Stomach (tissue), 9 donors: ENCODE measurements around the gene SLC6A18. TPM values are rescaled to one million over a fixed set of nuclear protein-coding genes. Genes with fewer than 3 reads are reported as not detected.

Experiments used
- DNase-seq, 2 donors: peaks; one replicate each; pipeline versions ENCODE4 v3.0.0 to v3.0.0-alpha.2; 2013 to 2019
- H3K27ac ChIP-seq, 5 donors: fragments of 200-600 bp in 4 of 5; sonication (generic) in 4 of 5; one replicate each; pipeline ENCODE4 v1.5.1; 2013 to 2019; ENCODE audit warnings: mild to moderate bottlenecking in 1 of 5, moderate library complexity in 1 of 5
- H3K27me3 ChIP-seq, 3 donors: fragments of 200-600 bp; sonication (generic); one replicate each; pipeline ENCODE4 v1.5.1; 2017 to 2019; ENCODE audit warnings: mixed run types in 1 of 3
- H3K36me3 ChIP-seq, 4 donors: fragments of 200-600 bp; sonication (generic); 1 replicate in 3 of 4; 2 replicates in 1 of 4; pipeline ENCODE4 v1.5.1; 2016 to 2019
- H3K4me1 ChIP-seq, 4 donors: fragments of 200-600 bp; sonication (generic); one replicate each; pipeline ENCODE4 v1.5.1; 2016 to 2019
- H3K4me3 ChIP-seq, 4 donors: fragments of 200-600 bp; sonication (generic) in 3 of 4; one replicate each; pipeline ENCODE4 v1.5.1; 2016 to 2019; ENCODE audit warnings: mild to moderate bottlenecking in 1 of 4
- H3K9me3 ChIP-seq, 4 donors: fragments of 200-600 bp; sonication (generic); one replicate each; pipeline ENCODE4 v1.5.1; 2016 to 2019
- EP300 ChIP-seq: sonication (generic); formaldehyde crosslinking; IDR thresholded peaks from one replicate; pipeline ENCODE4 v1.6.1; 2017; ENCODE audit warnings: antibody characterized with exemption
- POLR2A ChIP-seq, 4 donors: fragments of 450-650 bp; IDR thresholded peaks; one replicate each; pipeline ENCODE4 v1.6.1; 2016; ENCODE audit warnings: antibody characterized with exemption in 4 of 4, control low read depth in 2 of 4, mild to moderate bottlenecking in 1 of 4, moderate library complexity in 1 of 4
- POLR2AphosphoS5 ChIP-seq, 3 donors: sonication (generic); formaldehyde crosslinking; IDR thresholded peaks; one replicate each; pipeline ENCODE4 v1.6.1; 2016; ENCODE audit warnings: antibody characterized with exemption in 3 of 3
- WGBS, 5 donors: extraction: QIAGEN DNeasy Blood & Tissue Kit in 3 of 5; methylation state at CpG; one replicate each; pipeline versions ENCODE4 v1.1.5 to v1.1.7; 2013 to 2018; 5-methylcytosine and 5-hydroxymethylcytosine counted together
- intact Hi-C: fragments of 100-400 bp; cut with DNase I; formaldehyde crosslinking; loops from one replicate; pipeline ENCODE4 v1.15.1; 2023; ENCODE audit warnings: low total_unique reads
- polyA plus RNA-seq, 3 donors: library from polyadenylated mRNA; stranded (reverse); fragments of 200-250 nt; gene quantifications; one replicate each; pipeline ENCODE4 v1.2.3, GENCODE V29; 2013
- total RNA-seq, 5 donors: library from RNA; depleted of rRNA; stranded (reverse); fragments of >200 nt; gene quantifications; one replicate each; pipeline versions ENCODE4 v1.1.0 to v1.2.3, GENCODE V29; 2014 to 2016
- TF ChIP-seq, protein P1 (sequence below), 7 experiments: fragments of 450-650 bp in 4 of 7; fragments of 200-600 bp in 3 of 7; sonication (generic) in 3 of 7; IDR thresholded peaks; one replicate each; pipeline ENCODE4 v1.5.1; 2016 to 2019; ENCODE audit warnings: antibody characterized with exemption in 7 of 7, control low read depth in 2 of 7, mild to moderate bottlenecking in 1 of 7
- donor health status: healthy with polysubstance abuse.
- donor health status: Bipolar disorder and iron deficiency.
- donor health status: healthy.

The SLC6A18 gene
- total and polyA plus RNA-seq, 8 donors = not detected

- Histone ChIP-seq H3K27me3 (peaks cover 0 to 72% (median 3%) of the 10 kb centered on the region in 3 donors), H3K27ac (no peak overlapping the region), H3K4me1 (peaks cover 11 to 42% (median 35%) of the 10 kb centered on the region in 4 donors), H3K36me3 (no peaks in the 10 kb centered on the region), H3K9me3 (no peaks in the 10 kb centered on the region), H3K4me3 (no peak overlapping the region)
- TF ChIP-seq, protein P1, sequence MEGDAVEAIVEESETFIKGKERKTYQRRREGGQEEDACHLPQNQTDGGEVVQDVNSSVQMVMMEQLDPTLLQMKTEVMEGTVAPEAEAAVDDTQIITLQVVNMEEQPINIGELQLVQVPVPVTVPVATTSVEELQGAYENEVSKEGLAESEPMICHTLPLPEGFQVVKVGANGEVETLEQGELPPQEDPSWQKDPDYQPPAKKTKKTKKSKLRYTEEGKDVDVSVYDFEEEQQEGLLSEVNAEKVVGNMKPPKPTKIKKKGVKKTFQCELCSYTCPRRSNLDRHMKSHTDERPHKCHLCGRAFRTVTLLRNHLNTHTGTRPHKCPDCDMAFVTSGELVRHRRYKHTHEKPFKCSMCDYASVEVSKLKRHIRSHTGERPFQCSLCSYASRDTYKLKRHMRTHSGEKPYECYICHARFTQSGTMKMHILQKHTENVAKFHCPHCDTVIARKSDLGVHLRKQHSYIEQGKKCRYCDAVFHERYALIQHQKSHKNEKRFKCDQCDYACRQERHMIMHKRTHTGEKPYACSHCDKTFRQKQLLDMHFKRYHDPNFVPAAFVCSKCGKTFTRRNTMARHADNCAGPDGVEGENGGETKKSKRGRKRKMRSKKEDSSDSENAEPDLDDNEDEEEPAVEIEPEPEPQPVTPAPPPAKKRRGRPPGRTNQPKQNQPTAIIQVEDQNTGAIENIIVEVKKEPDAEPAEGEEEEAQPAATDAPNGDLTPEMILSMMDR (IDR thresholded peaks at IDR 0.05) = peak in 1 of 7 experiments; percentile 25
- TF ChIP-seq POLR2AphosphoS5 (IDR thresholded peaks at IDR 0.05) (peak in 2 of 3 donors; percentile 45 to 54), EP300 (no peak)
- intact Hi-C loops = no loop called here
- WGBS, 5 donors = 26 to 54% (median 33%) methylated on average over 11 to 12 of the region's 12 CpGs
- peak; percentile 60 to 65 for DNase-seq
Measured at GRCh38 chr5:1185629-1186350, 39.4 kb upstream of the SLC6A18 start.

DNA sequence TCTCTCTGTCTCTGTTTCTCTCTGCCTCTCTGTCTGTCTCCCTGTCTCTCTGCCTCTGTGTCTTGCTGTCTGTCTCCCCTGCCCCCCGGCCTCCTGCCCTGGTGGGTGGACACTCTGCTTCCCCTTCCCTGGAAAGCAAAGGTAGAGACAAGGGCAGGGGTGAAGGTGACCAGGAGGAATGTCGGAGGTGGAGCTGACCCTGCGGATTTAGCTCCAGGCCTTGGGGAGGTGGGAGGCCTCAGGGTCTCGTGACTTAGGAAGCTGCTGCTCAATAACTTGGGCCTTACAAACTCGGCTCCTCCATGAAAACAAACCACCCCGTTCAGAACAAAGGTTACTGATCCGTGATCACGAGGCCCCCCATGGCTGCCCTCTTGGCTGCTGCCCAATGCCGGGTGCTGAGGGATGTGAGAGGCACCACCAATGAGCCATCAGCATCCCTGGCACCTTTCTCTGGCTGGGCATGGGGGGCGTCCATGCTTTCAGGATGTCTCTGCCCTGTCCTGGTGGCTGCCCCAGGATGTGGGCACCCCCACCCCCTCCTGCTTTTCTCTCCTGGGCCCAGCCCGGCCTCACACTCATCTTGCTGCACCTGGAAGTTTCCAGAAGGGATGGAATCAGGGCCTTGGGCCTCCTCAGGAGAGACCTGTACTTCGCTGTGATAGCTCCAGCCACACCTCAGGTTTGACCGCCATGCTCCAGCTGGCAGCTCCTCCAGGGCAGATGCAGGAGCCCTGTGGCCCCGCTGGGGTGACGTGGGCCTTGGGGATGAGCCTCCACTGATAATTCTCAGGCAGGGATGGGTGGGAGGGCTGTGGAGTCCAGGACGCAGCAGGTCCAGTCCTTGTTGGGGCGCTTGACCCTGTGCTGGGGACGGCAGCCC is 38.6 kb upstream of the SLC6A18 start:
- peaks cover 9 to 36% (median 30%) of the 10 kb centered on the region in 4 donors for H3K4me1 ChIP-seq

DNA sequence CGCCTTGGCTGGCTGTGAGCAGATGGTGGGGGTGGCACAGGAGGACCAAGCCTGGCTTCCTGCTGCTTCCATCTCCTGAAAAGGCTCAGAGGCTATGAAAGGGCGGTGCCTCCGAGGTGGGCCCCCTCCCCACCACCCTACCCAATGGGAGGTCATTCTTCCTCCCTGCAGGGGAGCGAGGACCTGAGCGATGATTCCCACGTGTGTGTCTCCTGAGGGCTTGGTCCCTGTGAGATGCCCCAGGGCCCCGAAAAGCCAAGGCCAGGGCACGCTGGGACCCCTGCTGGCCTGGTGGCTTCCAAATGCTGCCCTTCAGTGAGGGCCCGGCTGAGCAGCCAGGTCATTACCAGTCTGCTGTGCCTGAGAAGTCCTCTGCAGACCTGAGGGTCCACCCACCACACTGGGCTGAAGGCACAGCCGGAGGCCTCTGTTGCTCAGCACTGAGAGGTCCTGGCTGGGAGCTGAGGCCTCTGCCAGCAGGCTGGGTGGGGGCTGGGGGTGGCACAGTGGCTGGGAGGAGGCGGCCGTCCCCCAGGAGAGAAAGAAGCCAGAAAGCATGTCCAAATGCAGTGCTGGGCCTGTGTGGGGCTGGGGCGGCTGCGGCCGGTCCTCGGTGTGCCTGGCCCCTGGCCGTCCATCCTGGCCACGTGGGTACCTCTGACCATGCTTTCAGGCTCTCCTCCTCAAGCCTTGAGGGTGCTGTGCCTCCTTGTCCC is 37.8 kb upstream of the SLC6A18 start:
- TF ChIP-seq, protein P1 (IDR thresholded peaks at IDR 0.05) = no peak
- TF ChIP-seq EP300 = no peak
- no peak for TF ChIP-seq POLR2A (IDR thresholded peaks at IDR 0.05)
- TF ChIP-seq POLR2AphosphoS5 (IDR thresholded peaks at IDR 0.05) = no peak
- Histone ChIP-seq H3K4me3 (no peak overlapping the region), H3K27ac (no peak overlapping the region), H3K36me3 (no peaks in the 10 kb centered on the region), H3K9me3 (no peaks in the 10 kb centered on the region), H3K4me1 (peaks cover 1 to 28% (median 22%) of the 10 kb centered on the region in 4 donors), H3K27me3 (peaks cover 0 to 62% (median 3%) of the 10 kb centered on the region in 3 donors)
- no peak for DNase-seq
- 73 to 93% (median 91%) methylated on average over 2 to 18 of the region's 18 CpGs for WGBS, 5 donors
- intact Hi-C loops = no loop called here

More for the DNA sequence above, 38.6 kb upstream of the SLC6A18 start:
- Histone ChIP-seq H3K9me3 (no peaks in the 10 kb centered on the region), H3K27ac (no peak overlapping the region), H3K27me3 (peaks cover 0 to 66% (median 3%) of the 10 kb centered on the region in 3 donors), H3K4me3 (no peak overlapping the region), H3K36me3 (no peaks in the 10 kb centered on the region)
- intact Hi-C loops = no loop called here
- 71 to 79% (median 73%) methylated on average over 13 to 18 of the region's 18 CpGs for WGBS, 5 donors
- DNase-seq = no peak
- TF ChIP-seq EP300 = no peak
- TF ChIP-seq, protein P1 (IDR thresholded peaks at IDR 0.05) = no peak
- no peak for TF ChIP-seq POLR2AphosphoS5 (IDR thresholded peaks at IDR 0.05)
- no peak for TF ChIP-seq POLR2A (IDR thresholded peaks at IDR 0.05)

DNA sequence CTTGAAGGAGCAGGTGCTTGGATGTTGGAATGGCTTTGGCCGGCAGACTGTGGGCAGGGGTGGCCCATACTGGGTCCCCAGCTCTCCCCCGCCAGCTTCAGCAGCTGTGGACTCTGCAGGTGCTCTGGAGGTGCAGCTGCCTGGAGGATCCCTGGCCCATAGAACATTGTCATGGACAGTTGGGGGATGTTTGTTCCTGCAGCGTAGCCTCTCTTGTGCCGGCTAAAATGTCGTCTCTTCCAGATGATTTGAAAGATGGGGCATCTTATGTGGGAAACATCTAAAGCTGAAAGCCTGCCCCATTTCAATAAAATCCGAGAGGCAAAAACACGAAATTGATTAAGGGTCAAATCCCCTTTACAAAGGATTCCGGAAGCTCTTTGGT is 37.2 kb upstream of the SLC6A18 start:
- no peaks in the 10 kb centered on the region for H3K36me3 ChIP-seq
- H3K27ac ChIP-seq = no peak overlapping the region
- DNase-seq = no peak
- TF ChIP-seq, protein P1 (IDR thresholded peaks at IDR 0.05) = no peak
- TF ChIP-seq EP300 (no peak), POLR2A (IDR thresholded peaks at IDR 0.05) (no peak), POLR2AphosphoS5 (IDR thresholded peaks at IDR 0.05) (no peak)
- peaks cover 0 to 22% (median 16%) of the 10 kb centered on the region in 4 donors for H3K4me1 ChIP-seq
- no peak overlapping the region for H3K4me3 ChIP-seq
- WGBS, 5 donors = 88 to 94% (median 93%) methylated on average over 8 of the region's 8 CpGs
- peaks cover 0 to 57% (median 3%) of the 10 kb centered on the region in 3 donors for H3K27me3 ChIP-seq
- intact Hi-C loops = no loop called here
- no peaks in the 10 kb centered on the region for H3K9me3 ChIP-seq
